Measurements from ENCODE around the gene IGSF22.

IGSF22 gene

GRCh38 chr11:18726040-18726439 lies at the start of gene IGSF22:
TSS of gene IGSF22 (minus strand) at chr11:18726188. CDS start at chr11:18724236, 1,952 bp downstream.
- H3K27ac ChIP-seq, result no peak within 1 kb of the TSS
- no peak for DNase-seq (ENCODE audit: low read depth, low spot score)

GRCh38 chr11:18774801-18775200 lies 48.8 kb upstream of the IGSF22 start:
- DNase-seq (ENCODE audit: low read depth, low spot score), result no peak

GRCh38 chr11:18773681-18774080 lies 47.7 kb upstream of the IGSF22 start:
- no peak for DNase-seq (ENCODE audit: low read depth, low spot score)
- no peak overlapping the region for H3K27ac ChIP-seq

More at GRCh38 chr11:18774801-18775200, 48.8 kb upstream of the IGSF22 start:
- H3K27ac ChIP-seq, result no peak overlapping the region

- no peak overlapping the region for H3K27ac ChIP-seq
- no peak for DNase-seq (ENCODE audit: low read depth, low spot score)
Measured at GRCh38 chr11:18773104-18773503, 47.1 kb upstream of the IGSF22 start.

- DNase-seq (ENCODE audit: low read depth, low spot score), result no peak
- no peak overlapping the region for H3K27ac ChIP-seq
Measured at GRCh38 chr11:18772211-18772610, 46.2 kb upstream of the IGSF22 start.

- H3K27ac ChIP-seq, result no peak overlapping the region
- no peak for DNase-seq (ENCODE audit: low read depth, low spot score)
Measured at GRCh38 chr11:18771266-18772035, 45.5 kb upstream of the IGSF22 start.

GRCh38 chr11:18770479-18771125 lies 44.6 kb upstream of the IGSF22 start:
- DNase-seq (ENCODE audit: low read depth, low spot score), result no peak
- H3K27ac ChIP-seq, result no peak overlapping the region

- DNase-seq (ENCODE audit: low read depth, low spot score), result no peak
- no peak overlapping the region for H3K27ac ChIP-seq
Measured at GRCh38 chr11:18769802-18770456, 43.9 kb upstream of the IGSF22 start.

GRCh38 chr11:18768978-18769377 lies 43.0 kb upstream of the IGSF22 start:
- no peak for DNase-seq (ENCODE audit: low read depth, low spot score)
- no peak overlapping the region for H3K27ac ChIP-seq

GRCh38 chr11:18768472-18768901 lies 42.5 kb upstream of the IGSF22 start:
- H3K27ac ChIP-seq, result no peak overlapping the region
- DNase-seq (ENCODE audit: low read depth, low spot score), result no peak

GRCh38 chr11:18766015-18766414 lies 40.0 kb upstream of the IGSF22 start:
- no peak for DNase-seq (ENCODE audit: low read depth, low spot score)
- H3K27ac ChIP-seq, result no peak overlapping the region

GRCh38 chr11:18765554-18765953 lies 39.6 kb upstream of the IGSF22 start:
- H3K27ac ChIP-seq, result no peak overlapping the region
- no peak for DNase-seq (ENCODE audit: low read depth, low spot score)

- no peak overlapping the region for H3K27ac ChIP-seq
- no peak for DNase-seq (ENCODE audit: low read depth, low spot score)
Measured at GRCh38 chr11:18761741-18762140, 35.8 kb upstream of the IGSF22 start.

GRCh38 chr11:18761144-18761543 lies 35.2 kb upstream of the IGSF22 start:
- no peak overlapping the region for H3K27ac ChIP-seq
- DNase-seq (ENCODE audit: low read depth, low spot score), result no peak

- no peak for DNase-seq (ENCODE audit: low read depth, low spot score)
Measured at GRCh38 chr11:18757811-18758210, 31.8 kb upstream of the IGSF22 start.

GRCh38 chr11:18756889-18757288 lies 30.9 kb upstream of the IGSF22 start:
- DNase-seq (ENCODE audit: low read depth, low spot score), result no peak
- no peak overlapping the region for H3K27ac ChIP-seq

More at GRCh38 chr11:18757811-18758210, 31.8 kb upstream of the IGSF22 start:
- no peak overlapping the region for H3K27ac ChIP-seq

- no peak for DNase-seq (ENCODE audit: low read depth, low spot score)
Measured at GRCh38 chr11:18754308-18754707, 28.3 kb upstream of the IGSF22 start.

GRCh38 chr11:18752502-18752901 lies 26.5 kb upstream of the IGSF22 start:
- H3K27ac ChIP-seq, result no peak overlapping the region

More at GRCh38 chr11:18754308-18754707, 28.3 kb upstream of the IGSF22 start:
- no peak overlapping the region for H3K27ac ChIP-seq

GRCh38 chr11:18750944-18751343 lies 25.0 kb upstream of the IGSF22 start:
- no peak overlapping the region for H3K27ac ChIP-seq
- no peak for DNase-seq (ENCODE audit: low read depth, low spot score)

More at GRCh38 chr11:18752502-18752901, 26.5 kb upstream of the IGSF22 start:
- no peak for DNase-seq (ENCODE audit: low read depth, low spot score)

- DNase-seq (ENCODE audit: low read depth, low spot score), result no peak
- H3K27ac ChIP-seq, result no peak overlapping the region
Measured at GRCh38 chr11:18749681-18750319, 23.8 kb upstream of the IGSF22 start.

All from epithelial cell of prostate (primary cell).